GM21825 (cell line): ENCODE results near the gene HOXB6.

Experiments used
- ATAC-seq: cut with Tn5 transposase; IDR thresholded peaks from one replicate; pipeline ENCODE4 v1.9.1; 2021; ENCODE audit warnings: mild to moderate bottlenecking, moderate library complexity; ENCODE audit not compliant: unreplicated experiment

Gene HOXB6

GRCh38 chr17:48556576-48557401 is 48.0 kb downstream of the HOXB6 start:
- no peak for ATAC-seq

- no peak for ATAC-seq
Measured at GRCh38 chr17:48556229-48556575, 48.6 kb downstream of the HOXB6 start.

DNA sequence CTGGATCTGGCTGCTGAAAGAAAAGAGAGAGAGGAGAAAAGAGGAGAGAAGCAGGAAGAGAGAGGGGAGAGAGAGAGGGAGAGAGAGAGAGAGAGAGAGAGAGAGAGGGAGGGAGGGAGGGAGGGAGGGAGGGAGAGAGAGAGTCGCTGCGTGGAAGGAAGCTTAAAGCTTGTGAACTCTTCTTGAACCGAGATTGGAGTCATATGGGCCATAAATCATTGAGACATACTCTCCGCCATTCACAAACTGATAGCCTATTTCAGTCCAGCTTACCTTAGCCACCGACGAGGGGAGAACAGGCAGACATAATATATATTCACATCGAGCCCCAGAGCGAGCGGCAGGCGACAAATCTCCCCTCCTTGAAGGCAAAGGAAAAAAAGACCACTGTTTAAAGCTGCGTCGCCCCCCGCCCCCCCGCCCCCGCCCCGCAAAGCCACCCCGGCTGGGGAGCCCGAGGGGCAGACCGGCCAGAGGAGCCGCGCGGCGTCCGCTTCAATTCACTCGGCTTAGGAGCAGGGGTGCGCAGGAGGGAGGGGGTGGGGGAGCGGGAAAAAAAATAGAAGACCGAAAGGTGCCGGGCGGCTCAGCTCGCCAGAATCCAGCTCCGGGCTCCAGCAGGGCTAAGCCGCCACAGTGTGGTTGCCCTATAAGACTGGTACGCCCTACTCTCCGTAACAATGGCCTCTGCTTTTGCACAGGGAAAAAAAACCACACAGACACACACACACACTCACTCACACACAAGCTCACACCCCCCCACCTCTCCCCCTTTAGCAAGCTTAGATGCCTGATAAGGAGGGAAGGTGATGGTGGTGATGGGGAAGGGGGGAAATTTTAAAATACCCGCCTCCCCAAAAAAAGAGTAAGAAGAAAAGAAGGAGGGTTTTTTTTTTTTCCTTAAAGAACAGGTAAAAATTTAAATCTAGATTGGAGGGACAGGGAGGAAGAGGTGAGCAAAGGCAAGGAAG is 49.2 kb downstream of the HOXB6 start:
- no peak for ATAC-seq

DNA sequence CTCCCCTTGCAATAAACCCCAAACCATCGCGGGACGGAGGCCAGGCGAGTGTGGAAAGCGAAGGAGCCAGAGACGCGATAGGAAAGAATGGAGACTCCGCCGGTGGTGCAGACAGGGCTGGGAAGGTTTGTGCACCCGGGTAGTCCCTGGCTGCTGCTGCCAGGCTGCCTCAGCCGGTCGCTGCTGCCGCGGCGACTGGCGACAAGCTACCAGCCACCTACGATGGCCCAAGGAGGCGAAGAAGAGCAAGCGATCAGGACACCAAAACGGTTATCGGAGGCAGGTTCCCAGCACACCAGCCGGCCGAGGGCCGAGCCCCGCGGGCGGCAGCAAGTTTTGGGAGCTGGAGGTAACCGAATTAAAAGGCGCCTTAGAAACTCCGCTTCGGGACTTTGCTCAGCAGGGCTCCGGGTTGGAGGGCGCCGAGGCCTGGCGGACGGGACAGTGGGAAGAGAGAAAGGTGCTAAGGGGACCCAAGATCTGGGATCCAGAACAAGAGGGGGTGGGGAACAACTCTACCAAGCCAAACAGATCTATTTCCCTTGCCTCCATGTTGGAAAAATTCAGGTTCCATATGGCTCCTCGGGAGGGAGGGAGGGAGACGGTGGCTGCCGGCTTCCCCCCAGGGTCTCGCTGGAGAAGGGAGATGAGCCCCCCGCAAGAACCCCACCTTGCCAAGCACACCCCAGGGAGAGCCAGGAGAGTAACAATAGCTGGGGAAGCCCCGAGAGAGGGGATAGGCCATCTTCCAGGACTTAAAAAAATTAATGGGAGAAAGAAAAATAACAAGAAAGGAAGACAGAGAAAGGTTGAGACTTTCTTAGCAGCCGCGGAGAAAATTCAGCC is 50.2 kb downstream of the HOXB6 start:
- ATAC-seq = no peak

DNA sequence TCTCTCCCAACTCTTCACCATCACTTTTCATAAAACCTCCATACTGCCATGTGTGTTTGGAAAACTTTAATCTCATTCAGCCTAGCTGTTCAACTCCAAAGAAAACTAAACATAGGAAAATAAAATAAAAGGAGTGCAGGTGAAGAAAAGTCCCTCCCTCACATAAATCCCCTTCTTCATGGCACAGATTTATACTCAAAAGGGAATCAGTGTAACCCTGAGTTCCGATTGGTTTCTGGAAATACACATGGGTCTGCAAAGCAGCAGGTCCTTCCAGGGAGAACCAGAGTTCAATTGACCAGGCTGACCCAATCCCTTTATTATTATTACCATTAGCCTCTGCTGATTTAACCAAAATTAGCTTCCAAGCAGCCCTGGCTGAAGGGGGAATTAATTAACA is 51.0 kb downstream of the HOXB6 start:
- no peak for ATAC-seq

DNA sequence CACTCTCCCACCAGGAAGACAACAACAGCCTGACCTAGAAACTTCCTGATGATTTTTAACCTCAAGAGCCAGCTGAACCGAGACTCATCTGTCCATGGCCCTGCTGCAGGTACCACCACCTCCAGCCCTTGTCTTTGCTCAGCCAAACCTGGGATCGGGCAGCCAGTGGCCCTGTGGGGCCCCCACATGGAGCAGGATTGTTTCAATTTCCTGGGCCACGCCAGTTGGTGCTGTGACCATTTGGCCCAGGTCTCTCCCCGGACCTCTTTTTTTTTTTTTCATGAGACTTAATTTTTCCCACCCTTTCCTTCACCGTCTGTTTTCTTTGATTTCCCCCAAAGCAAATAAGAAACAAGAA is 51.6 kb downstream of the HOXB6 start:
- ATAC-seq = no peak

DNA sequence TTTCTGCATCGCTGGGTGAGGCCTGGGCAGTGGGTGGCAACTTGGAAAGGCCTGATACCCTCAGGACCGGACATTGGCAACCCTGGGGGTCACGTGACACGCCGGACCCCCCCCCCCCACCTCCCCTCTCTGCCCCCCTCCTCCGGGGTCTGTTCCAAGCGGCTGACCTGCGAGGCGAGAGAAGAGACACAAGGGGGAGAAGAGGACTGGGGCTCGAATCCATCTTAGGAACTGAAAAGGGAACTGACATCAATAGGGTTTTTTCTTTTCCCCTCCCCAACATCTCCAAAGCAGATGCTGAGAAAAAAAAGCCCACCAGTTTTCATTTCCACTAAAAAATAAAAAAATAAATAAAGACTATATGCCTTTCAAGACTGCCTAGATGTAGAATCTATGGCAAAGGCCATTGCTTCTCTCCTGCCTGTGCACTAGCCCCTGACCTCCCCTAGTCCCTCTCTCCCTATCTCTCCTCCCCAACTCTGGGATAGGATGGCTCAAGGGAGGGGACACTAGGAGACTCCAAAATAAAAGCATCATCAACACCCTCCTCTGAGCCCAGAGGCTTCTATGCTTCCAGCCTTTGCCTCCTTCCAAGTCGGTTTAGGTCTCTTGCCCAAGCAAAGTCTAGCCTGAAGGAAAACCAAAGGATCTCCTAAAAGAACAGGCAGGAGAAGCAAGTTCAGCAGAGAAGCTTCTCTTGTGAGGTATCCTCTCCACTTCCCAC is 52.2 kb downstream of the HOXB6 start:
- ATAC-seq = no peak

DNA sequence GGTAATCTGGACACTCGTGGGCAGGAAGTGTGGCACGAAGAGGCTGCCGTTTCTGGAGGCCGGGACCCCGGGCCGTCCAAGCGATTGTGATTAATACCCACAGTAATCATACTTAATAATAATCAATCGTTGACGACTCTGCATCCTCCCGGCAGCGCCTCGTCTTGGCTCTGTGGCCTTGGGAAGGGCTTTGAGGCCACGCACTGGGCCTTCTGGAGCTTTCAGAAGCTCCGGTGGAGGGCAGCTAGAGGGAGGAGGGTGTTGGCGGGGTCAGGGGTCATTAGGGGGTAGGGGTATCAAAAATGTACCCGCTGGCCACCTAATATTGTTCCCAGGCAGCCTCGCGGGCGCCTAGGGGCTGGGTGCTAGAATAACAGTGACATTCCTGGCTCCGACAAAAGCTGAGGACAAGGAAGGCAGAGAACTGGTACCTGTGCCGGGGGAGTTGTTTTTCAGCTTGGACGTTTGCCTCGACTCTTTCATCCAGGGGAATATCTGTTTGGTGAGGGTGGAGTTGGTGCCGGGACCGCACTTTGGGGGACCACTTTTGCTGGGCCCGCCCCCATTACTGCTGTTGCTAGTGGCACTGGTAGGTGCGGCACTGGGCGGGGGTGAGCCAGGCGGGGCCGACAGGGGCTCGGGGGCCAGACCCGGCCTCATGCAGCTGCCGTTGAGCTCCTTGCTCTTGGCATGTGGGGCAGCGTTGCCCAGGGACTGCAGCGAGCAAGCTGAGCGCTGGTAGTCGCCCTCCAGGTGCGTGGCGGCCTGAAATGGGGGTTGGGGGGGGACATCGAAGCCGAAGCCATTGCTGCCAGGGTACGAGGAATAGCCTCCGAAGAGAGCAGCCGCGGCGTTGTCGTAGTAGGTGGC is 53.0 kb downstream of the HOXB6 start:
- ATAC-seq = no peak

DNA sequence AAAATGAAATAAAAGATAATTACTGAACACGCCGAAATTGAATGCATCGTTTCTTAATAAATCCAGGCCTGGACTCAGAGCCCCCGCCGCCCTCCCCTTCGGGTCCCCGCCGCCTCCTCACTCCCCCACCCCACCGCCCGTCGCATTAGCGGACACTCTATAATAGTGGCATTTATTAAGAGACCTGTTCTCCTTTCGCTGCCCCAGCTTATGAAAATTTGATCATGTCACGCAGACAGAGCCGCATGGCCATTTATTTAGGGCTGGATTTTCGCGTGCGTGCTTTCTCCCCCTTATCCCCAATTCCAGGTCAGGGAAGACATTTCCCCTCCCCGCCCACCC is 53.6 kb downstream of the HOXB6 start:
- ATAC-seq = no peak

- ATAC-seq = no peak
Measured at GRCh38 chr17:48550502-48551213, 54.1 kb downstream of the HOXB6 start.

DNA sequence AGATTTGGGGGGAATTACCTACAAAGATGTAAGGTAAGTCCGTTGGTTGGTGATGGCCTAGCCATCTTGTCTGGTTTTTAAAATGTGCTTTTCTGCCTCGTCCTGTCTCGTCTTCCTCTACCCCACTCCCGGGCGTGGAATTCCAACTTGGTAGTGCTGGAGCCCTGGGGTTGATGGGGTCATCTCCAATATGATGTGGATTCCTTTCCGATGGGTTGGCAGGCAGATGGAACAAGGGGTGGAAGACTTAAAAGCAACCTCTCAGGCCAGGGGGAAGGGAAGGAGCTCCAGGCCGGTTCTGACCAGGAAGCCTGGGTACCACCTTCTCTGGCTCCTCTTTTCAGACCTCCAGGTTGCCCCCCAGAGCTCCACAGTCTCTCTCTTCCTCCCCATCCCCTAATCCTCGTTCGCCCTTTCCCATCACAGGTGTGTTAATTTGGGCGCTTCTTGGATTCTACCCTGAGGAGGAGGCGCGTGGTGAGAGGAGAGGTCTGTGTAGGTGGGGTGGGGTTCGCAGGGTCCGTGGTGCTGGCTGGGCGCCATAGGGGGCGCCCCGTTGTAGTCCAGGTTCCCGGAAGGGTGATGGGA is 54.8 kb downstream of the HOXB6 start:
- ATAC-seq = no peak

DNA sequence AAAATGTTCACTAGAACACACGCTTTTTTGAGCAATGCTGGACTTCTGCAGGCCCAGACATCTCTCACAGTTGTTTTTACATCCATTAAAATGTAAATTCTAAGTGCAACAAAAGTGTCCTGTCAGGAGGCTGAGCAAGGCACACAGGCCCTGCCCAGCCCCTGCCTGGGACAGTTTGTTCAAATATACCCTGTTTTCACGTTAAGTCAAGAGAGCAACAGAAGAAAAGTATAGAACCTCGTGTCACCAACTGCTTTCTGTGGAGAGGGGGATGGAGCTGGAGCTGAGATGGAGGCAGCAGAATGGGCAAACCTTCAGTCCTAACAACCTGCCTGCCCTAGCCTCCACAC is 55.5 kb downstream of the HOXB6 start:
- no peak for ATAC-seq

DNA sequence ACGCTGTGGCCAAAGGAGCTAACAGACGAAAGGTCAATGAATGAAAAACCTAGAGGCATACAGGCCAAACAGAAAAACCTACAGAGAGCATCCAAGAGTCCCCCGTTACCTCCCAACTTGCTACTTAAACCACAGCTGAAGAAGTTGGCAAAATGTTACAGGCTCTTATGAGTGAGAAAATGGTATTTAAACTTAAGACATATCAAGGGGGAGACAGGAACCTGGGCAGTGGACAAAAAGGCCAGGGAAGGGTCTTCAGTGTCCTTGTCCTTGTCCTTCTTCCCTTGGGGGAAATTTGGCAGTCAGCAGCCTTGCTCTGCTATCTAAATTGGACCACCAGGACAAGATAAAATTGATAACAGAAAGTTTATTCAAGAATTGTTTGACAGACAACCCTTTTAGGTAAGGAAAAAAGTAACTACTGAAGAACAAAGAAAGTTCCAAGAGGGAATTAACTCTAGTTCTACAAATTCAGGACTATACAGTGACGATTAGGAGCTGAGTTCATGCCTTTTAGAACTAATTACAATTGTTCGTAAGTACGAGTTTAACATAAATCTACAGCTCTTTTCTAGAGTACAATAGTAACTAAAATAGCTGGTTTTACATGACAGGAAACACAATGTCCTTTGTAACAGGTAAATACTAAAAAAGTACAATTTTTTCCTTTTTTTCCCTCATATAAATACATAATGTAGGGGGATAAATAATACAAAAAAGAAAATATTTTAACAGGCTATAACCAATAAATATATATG is 56.1 kb downstream of the HOXB6 start:
- ATAC-seq = no peak

DNA sequence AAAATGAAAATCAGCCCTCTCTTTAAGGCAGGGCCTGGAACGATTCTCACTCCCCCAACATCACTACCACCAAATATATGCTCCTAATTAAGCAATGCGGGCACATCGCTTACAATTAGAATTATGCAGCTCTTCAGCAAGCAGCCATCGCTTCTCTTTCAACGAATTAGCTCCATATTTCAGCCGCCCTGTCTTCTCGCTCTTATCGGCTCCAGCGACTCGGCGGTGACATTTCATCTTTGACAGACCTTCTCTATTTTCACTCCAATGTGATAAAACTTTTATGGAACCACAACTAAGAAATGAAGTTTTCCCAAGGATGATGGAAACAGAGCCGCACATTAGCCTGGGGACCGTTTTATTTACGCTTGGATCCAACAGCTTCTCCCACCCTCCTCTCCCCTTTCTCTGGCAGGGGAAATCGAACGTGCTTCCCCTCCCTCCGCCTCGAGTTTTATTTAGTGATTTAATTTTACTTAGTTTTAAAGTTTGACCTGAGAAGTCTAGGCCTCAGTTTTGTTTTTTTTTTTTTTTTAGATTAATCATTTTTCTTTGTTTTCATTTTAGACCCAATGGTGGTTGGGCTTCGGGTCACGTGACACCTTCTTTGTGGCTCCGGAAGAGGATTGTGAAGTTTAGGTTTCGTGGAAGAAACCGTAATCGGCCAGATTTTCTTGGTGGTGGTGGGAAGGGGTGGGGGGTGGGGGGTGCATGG is 56.8 kb downstream of the HOXB6 start:
- ATAC-seq = no peak

DNA sequence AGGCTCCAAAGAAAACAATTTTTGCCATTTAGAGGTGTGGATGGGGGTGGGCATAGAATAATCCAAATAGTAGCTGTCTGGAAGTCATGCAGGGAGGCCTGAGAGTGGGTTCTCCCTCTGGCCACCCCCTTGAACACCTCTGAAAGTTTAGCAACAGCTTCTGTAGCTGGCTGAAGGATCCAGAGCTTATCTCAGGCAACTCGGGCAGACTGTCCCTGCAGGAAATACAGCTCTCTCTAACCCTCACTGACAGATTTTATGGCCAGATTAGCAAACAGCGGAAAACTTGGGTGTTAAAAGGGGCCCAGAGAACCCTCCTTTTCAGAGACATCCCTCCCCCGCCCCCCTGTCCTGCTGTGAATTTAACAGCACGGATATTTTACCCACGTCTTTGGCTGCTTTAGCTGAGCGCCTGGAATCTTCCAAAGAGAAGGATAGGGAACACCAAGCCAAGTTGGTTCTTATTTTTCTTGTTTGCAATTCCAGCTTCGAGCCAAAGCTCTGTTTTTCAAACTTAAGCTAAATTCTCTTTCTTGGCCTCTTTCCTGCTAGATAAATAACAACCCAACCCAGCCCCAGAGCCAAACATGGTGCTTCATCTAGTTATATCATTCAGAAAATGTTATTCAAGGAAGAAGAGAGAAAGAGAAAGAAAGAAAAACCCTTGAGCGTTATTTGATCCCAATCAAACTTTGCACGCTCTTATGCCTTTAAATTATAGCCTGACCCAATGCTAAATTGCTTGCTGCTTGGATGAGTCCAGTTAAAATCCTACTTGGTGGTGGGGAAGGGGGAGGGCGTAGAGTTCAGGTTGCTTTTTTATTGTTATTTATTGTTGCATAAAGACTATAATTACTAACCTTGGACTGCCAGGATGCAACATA is 57.6 kb downstream of the HOXB6 start:
- no peak for ATAC-seq

- ATAC-seq = no peak
Measured at GRCh38 chr17:48546137-48546923, 58.5 kb downstream of the HOXB6 start.
